Stimulated activated naive CD8-positive, alpha-beta T cell treated with anti-CD3 and anti-CD28 coated beads, Interleukin-15, Interleukin-2, amounts not matched to agents 100 U/mL and 50 U/mL, for 24 hours (primary cell): Measurements from ENCODE around the gene MEF2B.

Experiments
- ATAC-seq: fragments of 150-1000 bp; cut with Tn5 transposase; one replicate; pipeline ENCODE4 v1.10.0; 2021
- DNase-seq: peaks from one replicate; pipeline ENCODE4 v3.0.0; 2021

MEF2B gene

GRCh38 chr19:19098084-19098702 lies 71.9 kb downstream of the MEF2B start:
- ATAC-seq, result no peak

GRCh38 chr19:19096641-19097627 lies 73.1 kb downstream of the MEF2B start:
- DNase-seq, result no peak
- no peak for ATAC-seq

More at GRCh38 chr19:19098084-19098702, 71.9 kb downstream of the MEF2B start:
- no peak for DNase-seq

- ATAC-seq (no peak), DNase-seq (no peak)
Measured at GRCh38 chr19:19095691-19096090, 74.4 kb downstream of the MEF2B start.
